Fibroblast of skin of left quadriceps (primary cell): ENCODE results near the gene SMLR1.
A peak's percentile ranks its signal among the peaks of the same experiment; 100 is the strongest.
"Not testable (repeated sequence)": the region's sequence is repeated elsewhere in the genome, so short reads cannot be mapped to it uniquely, and the experiment has no call there.

Experiments used
- DNase-seq, 2 experiments: peaks; one replicate each; pipeline ENCODE4 v3.0.0-alpha.2; 2013; ENCODE audit warnings: low read depth in 2 of 2

SMLR1 gene

DNA sequence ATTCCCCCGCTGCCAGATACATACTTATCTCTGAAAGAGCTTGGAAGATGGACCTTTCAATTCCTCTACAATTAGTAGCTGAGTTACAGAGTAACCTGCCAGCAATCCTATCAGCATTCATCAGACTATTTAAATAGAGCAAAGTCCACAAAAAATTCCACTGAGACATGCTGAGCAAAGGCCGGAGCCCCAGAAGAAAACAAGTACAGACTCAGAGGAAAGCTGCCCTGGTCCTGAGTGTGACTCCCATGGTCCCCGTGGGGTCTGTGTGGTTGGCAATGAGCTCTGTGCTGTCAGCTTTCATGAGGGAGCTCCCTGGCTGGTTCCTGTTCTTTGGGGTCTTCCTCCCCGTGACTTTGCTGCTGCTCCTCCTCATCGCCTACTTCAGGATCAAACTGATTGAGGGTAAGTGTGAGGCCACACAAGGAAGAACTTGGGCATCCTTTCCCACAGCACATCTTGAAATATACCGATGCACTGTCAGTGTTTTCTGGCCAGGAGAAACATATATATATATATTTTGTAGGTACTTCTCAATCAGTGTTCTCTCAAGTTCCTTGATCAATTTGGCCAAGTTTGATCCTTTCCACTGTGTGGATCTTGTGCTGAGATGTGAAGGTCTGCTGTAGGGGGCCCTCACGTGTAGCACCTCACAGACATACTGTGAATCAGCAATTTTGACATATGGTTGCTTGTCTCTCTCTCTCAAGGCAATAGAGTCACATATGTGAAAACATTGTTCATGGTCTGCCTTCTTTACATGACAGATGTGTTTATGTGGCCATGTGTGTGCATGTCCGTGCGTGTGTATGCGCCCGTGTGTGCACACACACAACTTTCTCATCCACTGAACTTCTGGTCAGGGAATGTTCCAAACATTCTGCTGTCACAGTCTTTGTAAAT, at the start of gene SMLR1:
Gene SMLR1, plus strand, starts transcription at position 160 of the 903 bp plus-strand sequence. Its CDS starts 8 bp downstream, at position 168.
- DNase-seq = no peak

DNA sequence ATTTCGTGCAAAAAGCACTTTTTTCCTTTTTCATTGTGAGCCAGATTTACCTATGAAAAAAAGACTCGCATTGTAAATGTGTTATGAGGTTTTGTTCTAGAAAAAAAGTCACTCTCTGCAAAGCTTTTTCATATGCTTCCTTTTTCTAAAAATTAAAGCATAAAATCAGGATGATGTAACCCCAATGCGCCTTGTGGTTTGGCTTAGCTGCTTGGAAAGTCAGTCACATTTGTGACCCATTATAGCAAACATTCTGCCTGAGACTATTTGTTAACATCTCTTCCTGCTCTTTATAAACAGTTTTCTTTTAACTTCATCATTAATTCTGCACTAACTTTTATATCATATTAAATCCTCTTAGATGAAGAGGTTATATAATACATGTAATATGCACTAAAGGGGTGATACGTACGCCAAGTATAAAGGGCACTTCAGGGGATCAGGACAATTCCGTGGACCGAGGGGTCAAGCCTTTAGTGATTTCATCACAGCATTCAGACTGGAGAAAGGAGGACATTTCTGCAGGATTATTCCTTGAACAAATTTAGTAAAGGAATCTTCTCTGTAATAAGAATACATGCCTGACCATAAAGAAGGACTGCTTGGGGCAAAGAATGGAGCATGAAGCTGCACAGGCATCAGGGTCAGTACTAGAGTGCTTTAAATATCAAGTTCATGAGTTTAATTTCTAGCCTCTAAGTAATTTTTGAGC, 48.1 kb upstream of the SMLR1 start:
- DNase-seq = peak; percentile 76 to 80

DNA sequence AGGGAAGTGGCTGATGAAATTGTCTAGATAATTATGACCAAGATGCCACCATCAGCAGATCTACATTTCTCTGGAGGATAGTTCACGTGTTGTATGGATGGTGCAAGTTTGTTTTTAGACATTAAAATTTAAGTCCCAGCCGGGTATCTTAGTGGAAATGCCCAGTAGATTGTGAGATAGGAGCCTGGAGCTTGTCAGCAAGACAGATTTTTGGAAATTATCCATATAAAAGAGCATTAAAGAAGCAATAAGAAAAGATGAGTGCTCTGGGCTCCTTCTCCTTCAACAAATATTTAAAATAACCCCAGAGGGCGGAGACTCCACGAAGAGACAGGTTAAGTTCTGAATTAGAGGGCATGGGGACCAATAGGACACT, 47.6 kb upstream of the SMLR1 start:
- DNase-seq = peak in 1 of 2 experiments; percentile 10

DNA sequence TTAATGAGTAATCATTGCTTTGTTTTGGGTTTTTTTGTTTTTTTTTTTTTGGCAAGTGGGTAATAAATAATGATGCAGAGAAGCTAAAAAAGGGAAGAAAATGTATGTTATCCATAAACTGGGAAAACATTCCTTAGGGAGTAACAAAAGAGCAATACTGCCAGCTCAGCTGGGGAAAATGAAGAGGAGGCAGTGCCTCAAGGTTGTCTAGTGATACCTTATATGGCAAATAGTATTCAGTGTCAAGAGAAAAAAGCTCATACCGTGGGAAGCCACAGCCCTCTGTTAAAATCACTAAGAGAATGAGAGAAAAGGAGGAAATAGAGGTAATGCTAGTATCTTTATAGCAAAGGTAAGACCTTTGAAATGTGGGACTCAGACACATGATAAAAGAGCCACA, 47.1 kb upstream of the SMLR1 start:
- DNase-seq = peak; percentile 73 to 76

DNA sequence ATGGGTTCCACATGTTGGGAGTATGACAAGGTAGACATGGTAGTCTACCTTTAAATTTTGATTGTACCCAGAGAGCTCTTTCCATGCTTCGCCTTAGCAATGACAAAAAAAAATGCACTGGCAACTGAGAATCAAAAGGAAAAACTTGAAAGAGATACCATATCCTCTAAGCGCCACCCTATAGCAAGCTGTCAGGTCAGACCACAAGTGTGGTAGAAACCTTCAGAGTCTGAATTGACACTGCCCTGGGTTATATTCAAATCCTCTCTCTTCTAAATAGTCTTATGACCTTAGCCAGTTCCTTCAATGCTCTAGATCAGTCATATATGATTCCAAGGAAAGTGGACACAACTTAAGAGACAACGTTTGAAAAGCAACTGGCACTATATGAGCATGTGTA, 45.6 kb upstream of the SMLR1 start:
- no peak for DNase-seq

DNA sequence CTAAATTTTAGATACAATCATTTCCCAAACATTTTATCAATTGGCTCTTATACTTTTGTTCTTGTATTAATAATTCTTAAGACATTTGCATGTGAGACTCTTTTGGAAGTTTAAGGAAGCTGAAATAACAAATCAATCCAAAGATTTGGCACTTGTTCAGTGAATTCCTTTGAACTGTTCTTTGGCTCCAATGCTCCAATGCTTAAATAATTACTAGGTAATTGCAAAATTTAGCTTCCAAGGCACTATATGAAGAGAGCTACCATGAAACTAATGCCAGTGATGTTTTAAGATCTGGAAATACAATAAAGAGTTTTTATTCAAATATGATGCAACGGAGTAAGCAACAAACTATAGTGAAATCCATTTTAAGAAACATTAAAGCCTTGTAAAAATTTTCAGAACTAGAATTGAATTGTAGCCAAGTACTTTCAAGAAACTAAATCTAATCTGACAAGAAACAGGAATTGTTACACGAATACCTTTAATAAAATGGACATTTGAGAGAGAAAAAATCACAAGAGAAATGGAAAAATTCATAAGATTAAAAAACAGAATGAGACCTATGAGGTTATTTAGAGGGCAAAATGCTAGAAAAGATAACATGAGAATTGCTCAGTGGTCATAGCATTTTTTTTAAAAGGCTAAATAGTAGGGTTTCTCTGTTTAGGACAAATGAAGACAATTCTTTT, 43.6 kb upstream of the SMLR1 start:
- peak; percentile 37 to 45 for DNase-seq

DNA sequence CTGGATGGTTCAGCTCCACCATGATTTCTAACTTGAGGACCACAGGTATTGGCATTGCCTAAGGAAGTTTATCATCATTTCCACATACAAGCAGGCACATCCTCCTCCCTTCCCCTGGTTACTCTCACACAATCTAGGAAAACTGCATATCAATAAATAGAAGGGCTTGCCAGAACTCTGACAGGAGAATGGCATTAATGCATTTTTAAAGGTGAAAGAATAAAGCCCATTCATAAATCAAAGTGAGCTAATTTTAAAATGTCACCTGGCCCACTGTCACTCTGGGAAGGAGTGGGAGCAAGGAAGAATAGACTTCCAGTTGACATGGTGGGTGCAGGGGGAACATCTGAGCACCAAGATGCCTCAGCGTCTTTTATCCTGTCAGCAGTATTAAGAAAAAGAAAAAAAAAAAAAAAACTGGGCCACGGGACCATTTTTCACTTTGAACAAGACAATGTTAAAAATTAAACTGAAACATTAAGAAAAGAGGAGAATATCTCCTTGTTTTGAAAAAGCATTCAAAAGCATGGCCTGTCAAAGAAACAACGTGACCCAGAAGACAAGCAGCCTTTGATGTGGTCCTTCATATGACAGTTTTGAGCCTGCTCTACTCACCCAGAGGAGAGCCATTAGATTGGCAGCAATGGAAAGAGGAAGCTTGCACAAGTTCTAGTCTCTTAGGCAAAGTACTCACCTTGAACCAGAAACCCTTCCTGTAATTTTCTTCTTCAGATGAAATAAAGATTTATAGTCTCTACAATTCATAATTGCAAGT, 39.3 kb upstream of the SMLR1 start:
- DNase-seq = no peak

DNA sequence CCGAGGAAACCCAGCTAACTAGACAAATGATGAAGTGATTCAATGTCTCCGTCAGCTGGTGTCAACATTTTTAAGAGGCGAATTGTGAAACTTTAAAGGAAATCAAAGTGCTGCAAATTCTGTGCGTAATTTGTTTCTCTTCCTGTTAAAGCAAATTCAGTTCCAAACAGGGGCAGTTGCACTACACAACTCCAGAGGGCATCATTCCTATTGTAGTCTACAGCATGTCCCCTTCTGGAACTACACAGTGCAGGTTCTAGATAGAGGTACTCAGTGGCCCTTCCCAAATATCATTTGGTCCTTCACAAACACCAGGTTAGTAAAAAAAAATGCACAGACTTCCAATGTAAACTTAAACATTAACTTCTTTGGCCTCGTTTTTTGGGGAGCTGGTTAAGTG, 38.3 kb upstream of the SMLR1 start:
- no peak for DNase-seq

DNA sequence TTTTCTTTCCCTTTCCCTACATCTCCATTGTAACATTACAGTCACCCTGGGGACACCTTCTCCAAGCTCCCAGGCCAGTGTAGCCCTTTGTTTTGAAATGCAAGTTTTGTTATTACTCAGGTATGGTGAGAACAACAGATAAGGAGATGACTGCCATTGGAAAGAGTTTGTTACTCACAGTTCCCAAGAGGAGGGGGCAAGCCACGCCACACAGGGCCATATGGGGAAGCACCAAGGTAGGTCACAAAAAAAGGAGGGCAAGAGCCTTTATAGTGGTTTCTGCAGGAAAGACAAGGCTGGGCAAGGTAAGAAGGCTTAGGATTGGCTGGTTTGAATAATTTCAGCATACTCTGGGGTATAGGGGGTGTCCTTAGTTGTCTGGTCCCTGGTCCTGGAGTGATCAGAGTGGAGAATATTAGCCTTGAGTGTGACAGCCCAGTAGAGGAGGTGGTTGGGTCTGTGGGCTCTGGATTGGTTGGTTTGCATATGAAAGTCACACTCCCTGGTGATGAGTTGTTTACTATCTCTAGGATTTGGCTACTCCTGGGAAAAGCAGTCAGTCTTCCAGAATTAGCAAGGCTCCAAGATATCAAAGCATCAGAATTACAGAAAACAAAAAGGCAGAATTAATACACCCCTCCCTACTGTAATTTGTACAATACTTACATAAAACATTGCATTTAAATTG, 33.1 kb upstream of the SMLR1 start:
- DNase-seq = no peak

DNA sequence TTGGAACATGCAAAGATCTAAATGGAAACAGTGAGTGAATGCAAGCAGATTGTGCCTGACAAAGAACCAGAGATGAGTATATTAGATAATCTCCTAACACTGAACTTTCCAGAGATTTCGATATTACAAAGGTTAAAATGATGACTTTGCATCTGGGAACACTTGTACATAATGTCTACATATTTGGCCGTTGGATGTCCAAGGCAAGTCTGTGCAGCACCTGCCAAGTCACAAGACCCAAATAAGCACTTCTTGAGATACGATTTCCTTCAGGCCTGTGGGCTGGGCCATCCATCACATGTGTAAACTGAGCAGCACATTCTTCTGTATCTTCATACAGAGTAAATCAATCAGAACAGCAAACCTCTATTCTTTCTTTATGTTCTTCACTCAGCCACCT, 32.5 kb upstream of the SMLR1 start:
- DNase-seq = no peak

DNA sequence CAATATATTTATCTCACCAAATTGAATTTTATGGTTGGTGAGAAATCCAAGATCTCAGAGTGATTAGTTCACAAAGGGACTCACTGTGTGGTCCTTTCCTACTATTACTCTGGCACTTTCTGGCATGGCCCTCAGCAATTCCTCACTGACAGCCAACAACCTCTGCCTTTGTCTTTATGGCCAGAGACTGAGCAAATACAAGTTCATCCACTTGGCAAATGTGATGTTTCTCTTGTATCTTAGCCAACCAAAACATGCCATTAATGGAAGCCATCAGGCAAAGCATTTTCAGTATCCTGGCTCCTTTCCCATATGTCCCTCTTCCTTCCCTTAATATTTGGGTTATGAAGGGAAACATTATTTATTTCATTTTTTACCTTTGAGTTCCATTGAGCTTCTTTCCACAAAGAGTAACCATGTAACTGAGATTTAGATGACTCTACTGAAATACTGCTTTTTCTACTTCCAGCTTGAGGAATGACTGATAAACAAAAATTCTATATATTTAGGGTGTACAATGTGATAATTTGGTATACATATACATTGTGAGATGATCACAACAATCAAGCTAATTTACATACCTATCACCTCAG, 30.8 kb upstream of the SMLR1 start:
- peak; percentile 76 to 79 for DNase-seq

DNA sequence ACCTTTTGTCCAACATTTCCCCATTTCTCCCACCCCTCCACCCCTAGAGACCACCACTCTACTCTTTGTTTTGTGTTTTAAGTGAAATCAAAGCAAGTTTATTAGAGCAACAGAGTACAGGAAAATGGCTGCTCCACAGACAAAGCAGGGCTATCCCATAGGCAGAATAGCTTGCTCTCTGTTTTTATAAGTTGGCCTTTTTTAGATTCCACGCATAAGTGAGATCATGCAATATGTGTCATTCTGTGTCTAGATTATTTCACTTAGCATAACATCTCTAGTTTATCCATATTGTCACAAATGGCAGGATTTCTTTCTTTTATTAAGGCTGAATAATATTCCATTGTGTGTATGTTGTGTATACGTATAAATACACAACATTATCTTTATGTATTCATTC, 30.1 kb upstream of the SMLR1 start:
- DNase-seq = no peak

DNA sequence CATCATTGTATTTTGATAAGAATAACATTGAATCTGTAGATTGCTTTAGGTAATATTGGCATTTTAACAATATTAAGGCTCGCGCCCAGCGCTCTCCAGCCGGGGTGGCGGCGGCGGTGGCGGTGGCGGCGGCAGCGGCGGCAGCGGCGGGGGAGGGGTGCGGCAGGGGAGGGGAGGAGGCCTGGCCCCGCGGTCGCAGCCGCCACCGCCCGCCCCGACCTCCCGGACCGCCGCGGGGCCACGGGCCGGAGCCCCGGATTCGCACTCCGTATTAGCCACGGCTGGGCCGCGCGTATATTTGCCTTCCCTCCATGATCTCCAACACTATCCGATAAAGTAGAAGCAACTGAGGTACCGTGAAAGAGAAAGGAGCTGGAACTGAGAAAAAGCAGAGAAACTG, 25.8 kb upstream of the SMLR1 start:
- not testable (repeated sequence) for DNase-seq

DNA sequence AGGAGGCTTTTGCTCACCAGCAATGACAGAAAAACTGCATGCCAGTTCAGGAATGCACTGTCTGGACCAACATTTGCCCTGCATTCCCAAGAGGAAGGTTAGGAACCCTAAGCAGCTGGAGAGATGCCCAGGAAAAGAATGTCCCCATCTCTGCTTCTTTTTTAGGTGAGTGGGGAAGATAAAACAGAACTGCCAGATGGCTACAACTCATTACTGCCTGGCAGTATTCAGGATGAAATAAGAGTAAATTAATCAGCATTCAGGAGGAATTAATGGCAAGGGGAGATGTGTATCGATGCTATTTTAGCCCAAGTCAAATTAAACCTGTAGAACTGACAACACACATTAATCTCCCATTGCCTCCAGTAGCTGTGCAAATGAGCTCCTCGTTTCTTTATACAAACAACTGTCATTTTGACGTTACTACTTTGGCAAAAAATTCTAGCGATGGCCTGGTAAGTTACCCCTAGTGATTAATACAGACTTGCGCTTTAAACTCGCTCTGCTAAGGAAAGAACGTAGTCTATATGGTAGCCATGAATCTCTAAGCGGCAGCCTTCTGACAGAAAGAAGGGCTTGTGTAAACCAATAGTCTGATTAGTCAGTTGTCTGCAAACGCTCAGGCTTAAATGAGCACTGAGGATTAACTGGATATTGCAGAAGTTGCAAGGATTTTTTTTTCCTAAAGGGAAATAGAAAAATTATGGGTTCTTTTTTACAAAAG, 16.7 kb upstream of the SMLR1 start:
- peak in 1 of 2 experiments; percentile 27 for DNase-seq

DNA sequence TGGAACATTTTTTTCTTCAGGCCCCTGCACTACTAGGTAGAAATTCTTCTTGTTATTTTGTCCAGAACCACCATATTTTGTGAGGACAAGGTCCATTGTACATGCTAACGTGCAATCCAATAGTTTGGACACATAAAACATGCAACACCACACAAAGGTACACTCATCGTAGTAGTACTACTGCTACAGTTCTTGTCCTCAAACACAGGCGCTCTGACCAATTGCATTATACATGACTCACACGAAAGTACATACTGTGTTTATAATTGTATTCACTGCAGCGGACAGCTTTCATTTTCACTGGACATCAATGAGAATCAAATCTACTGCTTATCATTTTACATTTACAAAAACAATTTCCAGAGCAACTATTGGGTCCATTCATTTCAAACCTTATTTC, 15.3 kb upstream of the SMLR1 start:
- no peak for DNase-seq

DNA sequence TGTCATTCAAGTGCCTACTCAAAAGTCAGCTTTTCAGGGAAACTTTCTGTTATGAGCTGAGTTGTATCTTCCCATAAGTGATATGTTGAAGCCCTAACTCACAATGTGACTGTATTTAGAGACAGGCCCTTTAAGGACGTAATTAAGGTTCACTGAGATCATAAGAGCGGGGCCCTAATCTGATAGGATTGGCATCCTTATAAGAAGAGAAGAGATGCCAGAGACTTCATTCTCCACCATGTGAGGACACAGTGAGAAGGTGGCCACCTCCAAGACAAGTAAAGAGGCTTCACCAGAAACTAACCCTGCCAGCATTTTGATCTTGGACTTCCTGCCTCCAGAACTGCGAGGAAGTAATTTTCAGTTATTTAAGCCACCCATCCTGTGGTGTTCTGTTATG, 12.7 kb upstream of the SMLR1 start:
- DNase-seq = no peak

DNA sequence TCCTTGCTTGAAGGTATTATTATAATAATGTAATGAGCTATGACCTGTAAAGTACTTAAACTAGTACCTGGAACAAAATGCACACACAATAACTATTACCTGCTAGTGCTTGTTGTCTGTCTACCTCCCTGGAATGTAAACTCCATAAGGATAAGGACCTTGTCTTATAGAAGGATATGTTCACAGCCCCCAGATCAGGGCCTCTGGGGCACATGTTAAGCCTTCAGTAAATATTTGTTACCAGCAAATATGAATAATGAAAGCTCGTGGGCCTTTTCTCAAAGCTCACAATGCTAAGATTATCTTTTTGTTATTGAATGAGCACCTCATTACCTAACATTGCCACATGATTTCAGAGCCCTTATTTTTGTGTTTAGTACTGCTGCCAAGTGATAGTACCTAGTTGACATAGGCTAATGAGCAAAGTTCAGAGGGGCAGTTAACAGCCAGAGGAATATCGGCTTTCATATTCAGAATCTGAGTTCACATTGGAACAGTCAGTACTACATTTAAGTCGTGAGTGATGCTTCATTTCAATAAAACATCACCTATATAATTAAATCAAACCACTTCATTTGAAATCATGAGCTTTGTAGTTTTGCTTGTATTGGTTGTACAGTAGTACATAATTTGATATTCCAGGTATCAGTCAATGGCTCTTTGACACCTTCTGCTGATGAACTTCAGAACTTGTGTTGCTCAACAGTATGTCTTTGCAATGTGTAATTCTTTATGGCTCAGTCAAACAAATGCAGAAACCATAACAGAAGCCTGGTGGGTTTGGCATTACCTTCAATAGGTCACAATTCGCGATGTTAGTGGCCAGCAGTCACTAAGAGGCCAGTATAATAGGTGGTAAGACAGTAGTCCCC, 11.8 kb upstream of the SMLR1 start:
- no peak for DNase-seq

DNA sequence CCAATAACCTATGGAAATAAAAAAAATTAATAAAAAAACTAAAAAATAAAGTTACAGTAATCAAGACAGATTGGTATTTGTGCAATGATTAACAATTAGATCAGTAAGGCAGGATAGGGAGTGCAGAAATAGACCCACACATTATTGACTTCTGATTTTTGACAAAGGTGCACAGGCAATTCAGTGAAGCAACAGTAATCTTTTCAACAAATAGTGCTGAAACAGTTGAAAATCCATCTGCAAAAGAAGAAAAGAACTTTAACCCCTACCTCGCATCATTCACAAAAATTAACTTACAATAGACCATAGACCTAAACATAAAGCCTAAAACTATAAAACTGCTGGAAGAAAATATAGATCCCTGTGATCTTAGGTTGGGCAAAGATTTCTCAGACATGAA, 4.5 kb upstream of the SMLR1 start:
- no peak for DNase-seq
